ENCODE results near the gene FNDC10.

The FNDC10 gene

DNA sequence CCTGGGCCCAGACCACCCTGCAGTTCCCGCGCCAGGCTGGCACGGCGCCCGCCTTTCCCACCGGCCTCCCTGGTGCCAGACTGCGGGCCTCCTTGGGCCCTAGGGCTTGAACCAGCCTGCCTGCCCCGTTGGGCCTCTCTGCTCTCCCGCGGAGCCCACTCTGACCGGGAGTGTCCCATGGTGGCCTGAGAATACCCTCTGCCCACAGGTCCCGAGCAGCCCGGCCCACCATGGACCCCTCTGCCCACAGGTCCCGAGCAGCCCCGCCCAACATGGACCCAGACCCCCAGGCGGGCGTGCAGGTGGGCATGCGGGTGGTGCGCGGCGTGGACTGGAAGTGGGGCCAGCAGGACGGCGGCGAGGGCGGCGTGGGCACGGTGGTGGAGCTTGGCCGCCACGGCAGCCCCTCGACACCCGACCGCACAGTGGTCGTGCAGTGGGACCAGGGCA lies 23.3 kb upstream of the FNDC10 start:
- Mint-ChIP-seq H3K36me3 (ENCODE audit: low read depth) (no peaks in the 10 kb centered on the region), H3K27ac (no peak overlapping the region), H3K4me3 (no peak overlapping the region), H3K27me3 (ENCODE audit: low read depth) (no peaks in the 10 kb centered on the region), H3K9me3 (no peaks in the 10 kb centered on the region), H3K4me1 (ENCODE audit: low read depth) (no peaks in the 10 kb centered on the region)

DNA sequence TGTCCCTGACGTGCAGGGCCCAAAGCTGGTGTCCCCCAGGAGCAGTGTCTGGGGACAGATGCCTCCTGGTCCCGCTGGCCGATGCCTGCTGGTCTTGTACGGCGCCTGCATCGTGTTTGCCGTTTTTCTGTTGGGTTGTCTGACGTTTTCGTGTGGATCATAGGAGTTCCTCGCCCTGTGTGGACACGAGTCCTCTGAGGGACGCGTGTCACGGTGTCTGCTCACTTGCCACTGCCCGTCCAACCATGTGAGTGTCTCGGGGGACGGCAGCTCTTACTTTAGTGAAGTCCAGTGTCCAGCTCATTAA lies 22.8 kb upstream of the FNDC10 start:
- no peak overlapping the region for H3K27ac Mint-ChIP-seq
- H3K4me3 Mint-ChIP-seq = no peak overlapping the region
- peaks cover under 1% of the 10 kb centered on the region for H3K36me3 Mint-ChIP-seq (ENCODE audit: low read depth)
- peaks cover under 1% of the 10 kb centered on the region for H3K4me1 Mint-ChIP-seq (ENCODE audit: low read depth)
- H3K9me3 Mint-ChIP-seq = no peaks in the 10 kb centered on the region
- H3K27me3 Mint-ChIP-seq (ENCODE audit: low read depth) = no peaks in the 10 kb centered on the region

- Mint-ChIP-seq H3K36me3 (ENCODE audit: low read depth) (peaks cover 3% of the 10 kb centered on the region), H3K4me3 (no peak overlapping the region), H3K4me1 (ENCODE audit: low read depth) (peaks cover 2% of the 10 kb centered on the region), H3K27me3 (ENCODE audit: low read depth) (no peaks in the 10 kb centered on the region), H3K27ac (no peak overlapping the region), H3K9me3 (no peaks in the 10 kb centered on the region)
Measured at GRCh38 chr1:1622010-1622787, 22.3 kb upstream of the FNDC10 start.

DNA sequence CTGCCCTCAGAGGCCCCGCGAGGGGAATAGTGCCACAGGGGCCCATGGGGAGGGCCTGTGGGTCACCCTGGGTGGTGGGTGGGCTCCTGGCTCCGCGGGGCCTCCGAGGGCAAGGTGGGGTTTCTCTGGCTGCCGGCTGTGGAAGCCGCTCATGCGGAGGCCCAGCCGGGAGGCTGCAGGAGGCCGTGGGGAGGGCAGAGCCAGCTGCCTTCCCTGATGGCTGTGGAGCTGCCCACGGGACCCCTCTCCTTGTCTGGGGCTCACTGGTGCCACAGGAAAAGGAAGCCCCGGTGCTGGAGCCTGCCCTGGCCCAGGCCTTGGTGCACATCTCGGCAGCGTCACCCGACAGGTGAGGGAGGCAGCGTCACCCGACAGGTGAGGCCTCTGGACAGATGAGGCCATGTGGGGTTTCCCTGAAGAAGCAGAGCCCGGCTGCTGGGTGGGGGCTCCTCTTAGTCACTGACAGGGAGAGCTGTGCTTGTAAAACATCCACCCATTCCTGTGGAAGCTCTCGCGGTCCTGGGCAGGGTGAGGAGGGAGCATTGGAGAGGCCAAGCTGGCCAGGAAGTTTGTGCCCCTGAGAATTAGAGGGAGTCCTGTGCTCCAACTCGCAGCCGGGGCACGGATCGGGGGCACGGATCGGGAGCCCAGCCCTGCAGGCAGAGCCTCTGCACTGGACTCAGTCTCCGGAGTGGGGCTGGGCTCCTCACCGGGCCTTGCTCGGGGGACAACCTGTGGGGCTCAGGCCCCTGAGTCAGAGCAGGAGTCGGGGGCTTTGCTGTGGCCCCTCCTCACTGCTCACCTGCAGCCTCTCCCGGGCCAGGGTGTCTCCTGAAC lies 21.5 kb upstream of the FNDC10 start:
- Mint-ChIP-seq H3K36me3 (ENCODE audit: low read depth) (peaks cover 3% of the 10 kb centered on the region), H3K27ac (no peak overlapping the region), H3K4me1 (ENCODE audit: low read depth) (peaks cover 2% of the 10 kb centered on the region), H3K4me3 (no peak overlapping the region), H3K27me3 (ENCODE audit: low read depth) (no peaks in the 10 kb centered on the region), H3K9me3 (no peaks in the 10 kb centered on the region)

DNA sequence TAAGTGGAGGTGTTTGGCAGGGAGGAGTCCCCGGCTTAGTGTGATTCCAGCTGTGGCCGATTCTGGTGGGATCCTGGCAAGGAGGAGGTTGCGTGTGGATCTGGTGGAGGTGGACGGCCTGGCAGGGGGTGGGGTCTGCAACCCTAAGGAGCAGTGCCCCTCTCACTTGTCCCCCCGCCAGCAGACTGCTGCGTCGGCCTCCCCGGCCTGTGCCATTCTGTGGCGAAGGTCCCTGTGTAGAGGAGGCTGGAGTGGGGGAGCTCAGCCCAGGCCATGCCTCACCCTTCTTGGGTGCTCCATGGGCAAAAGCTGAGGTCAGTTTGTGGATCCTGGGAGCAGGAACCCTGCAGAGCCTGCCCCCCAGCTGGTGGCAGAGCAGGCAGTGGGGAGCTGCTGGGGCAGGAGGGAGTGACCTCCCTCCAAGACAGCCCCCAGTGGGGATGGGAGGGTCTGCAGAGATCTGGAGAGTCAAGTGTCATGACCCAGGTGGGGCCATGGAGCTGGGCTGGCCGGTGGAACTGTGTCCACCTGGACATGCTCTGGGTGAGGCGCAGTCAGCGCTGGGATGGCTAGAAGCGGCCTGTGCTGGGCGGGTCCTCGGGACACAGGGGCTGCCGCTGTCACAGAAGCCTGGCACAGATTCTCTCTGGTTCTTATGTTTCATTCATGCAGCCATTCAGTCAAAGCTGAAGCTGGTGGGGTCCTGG lies 20.7 kb upstream of the FNDC10 start:
- H3K4me1 Mint-ChIP-seq (ENCODE audit: low read depth) = peaks cover 2% of the 10 kb centered on the region
- no peaks in the 10 kb centered on the region for H3K9me3 Mint-ChIP-seq
- H3K27ac Mint-ChIP-seq = no peak overlapping the region
- H3K36me3 Mint-ChIP-seq (ENCODE audit: low read depth) = peaks cover 3% of the 10 kb centered on the region
- H3K27me3 Mint-ChIP-seq (ENCODE audit: low read depth) = no peaks in the 10 kb centered on the region
- H3K4me3 Mint-ChIP-seq = no peak overlapping the region

GRCh38 chr1:1619917-1620361 lies 20.0 kb upstream of the FNDC10 start:
- Mint-ChIP-seq H3K27me3 (ENCODE audit: low read depth) (no peaks in the 10 kb centered on the region), H3K9me3 (no peaks in the 10 kb centered on the region), H3K36me3 (ENCODE audit: low read depth) (peaks cover 3% of the 10 kb centered on the region), H3K27ac (no peak overlapping the region), H3K4me3 (no peak overlapping the region), H3K4me1 (ENCODE audit: low read depth) (peaks cover 3% of the 10 kb centered on the region)

DNA sequence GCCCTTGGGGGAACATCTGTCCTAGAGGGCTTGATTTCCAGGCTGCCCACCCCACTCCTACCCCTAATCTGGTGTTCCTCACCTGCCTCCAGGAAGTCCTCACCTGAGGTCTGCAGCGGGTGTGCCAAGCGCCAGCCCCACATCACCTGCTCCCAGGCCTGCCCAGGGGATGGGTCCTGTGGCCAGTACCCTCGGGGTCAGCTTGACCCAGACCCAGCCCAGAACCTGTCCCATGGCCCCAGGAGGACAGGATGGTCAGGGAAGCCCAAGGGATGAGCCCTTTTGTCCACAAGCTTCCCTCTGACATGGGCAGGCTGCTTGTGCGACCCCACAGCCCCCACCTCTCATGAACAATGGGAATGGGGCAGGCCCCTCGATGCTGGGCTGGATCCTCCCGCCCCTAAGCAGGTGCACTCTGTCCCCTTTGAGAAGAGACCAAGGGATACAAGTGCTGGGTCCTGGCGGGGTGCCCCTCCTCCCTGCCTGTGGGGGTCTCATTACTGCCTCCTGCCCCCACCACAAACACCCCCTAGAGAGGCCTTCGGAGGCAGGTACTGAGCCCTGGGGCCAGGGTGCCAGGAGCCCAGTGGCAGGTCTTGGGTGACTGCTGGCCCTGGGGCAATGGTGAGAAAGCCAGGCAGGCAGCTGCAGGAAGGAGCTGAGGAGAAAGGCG lies 18.6 kb upstream of the FNDC10 start:
- Mint-ChIP-seq H3K9me3 (no peaks in the 10 kb centered on the region), H3K27me3 (ENCODE audit: low read depth) (no peaks in the 10 kb centered on the region), H3K4me1 (ENCODE audit: low read depth) (peaks cover 17% of the 10 kb centered on the region), H3K27ac (no peak overlapping the region), H3K36me3 (ENCODE audit: low read depth) (peaks cover 4% of the 10 kb centered on the region), H3K4me3 (no peak overlapping the region)

GRCh38 chr1:1617925-1618324 lies 18.0 kb upstream of the FNDC10 start:
- H3K27me3 Mint-ChIP-seq (ENCODE audit: low read depth) = no peaks in the 10 kb centered on the region
- peaks cover 5% of the 10 kb centered on the region for H3K36me3 Mint-ChIP-seq (ENCODE audit: low read depth)
- H3K4me1 Mint-ChIP-seq (ENCODE audit: low read depth) = peaks cover 19% of the 10 kb centered on the region
- H3K9me3 Mint-ChIP-seq = no peaks in the 10 kb centered on the region
- peak overlapping the region; percentile 79 for H3K4me3 Mint-ChIP-seq
- no peak overlapping the region for H3K27ac Mint-ChIP-seq

GRCh38 chr1:1617516-1617915 lies 17.6 kb upstream of the FNDC10 start:
- H3K4me1 Mint-ChIP-seq (ENCODE audit: low read depth) = peaks cover 19% of the 10 kb centered on the region
- H3K4me3 Mint-ChIP-seq = peak overlapping the region; percentile 79
- no peaks in the 10 kb centered on the region for H3K9me3 Mint-ChIP-seq
- no peaks in the 10 kb centered on the region for H3K27me3 Mint-ChIP-seq (ENCODE audit: low read depth)
- H3K36me3 Mint-ChIP-seq (ENCODE audit: low read depth) = peaks cover 5% of the 10 kb centered on the region
- H3K27ac Mint-ChIP-seq = no peak overlapping the region

- H3K27ac Mint-ChIP-seq = peak overlapping the region; percentile 77
- H3K4me3 Mint-ChIP-seq = peak overlapping the region; percentile 79
- H3K27me3 Mint-ChIP-seq (ENCODE audit: low read depth) = no peaks in the 10 kb centered on the region
- no peaks in the 10 kb centered on the region for H3K9me3 Mint-ChIP-seq
- H3K36me3 Mint-ChIP-seq (ENCODE audit: low read depth) = peaks cover 5% of the 10 kb centered on the region
- H3K4me1 Mint-ChIP-seq (ENCODE audit: low read depth) = peaks cover 19% of the 10 kb centered on the region
Measured at GRCh38 chr1:1616838-1617237, 16.9 kb upstream of the FNDC10 start.

DNA sequence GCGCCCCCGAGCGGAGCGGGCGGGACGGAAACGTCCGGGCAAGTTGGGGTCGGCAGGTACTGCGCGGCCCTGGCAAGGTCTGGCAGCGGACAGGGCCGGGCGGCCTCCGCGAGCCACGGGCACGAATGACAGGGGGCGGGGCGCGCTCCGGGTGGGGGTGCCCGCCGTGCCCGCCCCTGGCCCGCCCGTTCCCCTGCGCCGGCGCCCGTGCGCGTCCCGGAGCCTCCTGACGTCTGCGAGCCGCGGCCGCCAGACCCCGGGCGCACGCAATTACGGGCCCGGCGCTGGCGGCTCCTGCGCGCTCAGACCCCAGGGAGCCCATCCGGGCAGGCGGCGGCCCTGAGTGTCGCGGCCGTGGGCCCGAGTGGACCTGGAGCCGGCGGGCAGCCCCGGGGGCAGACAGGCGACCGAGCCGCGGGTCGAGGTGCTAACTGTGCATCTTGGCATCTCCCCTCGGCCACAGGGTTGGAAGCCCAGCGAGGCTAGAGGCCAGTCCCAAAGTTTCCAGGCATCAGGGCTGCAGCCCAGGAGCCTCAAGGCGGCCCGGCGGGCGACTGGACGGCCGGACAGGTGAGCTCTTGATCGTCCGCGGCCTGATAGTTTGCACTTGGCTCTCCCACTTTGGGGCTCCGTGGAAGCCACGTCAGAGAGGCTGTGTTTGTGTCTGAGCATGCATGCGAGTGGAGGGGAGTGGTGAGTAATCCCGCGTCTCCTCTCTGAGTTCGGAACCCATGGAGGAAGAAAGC lies 16.3 kb upstream of the FNDC10 start:
- peak overlapping the region; percentile 77 for H3K27ac Mint-ChIP-seq

GRCh38 chr1:1615256-1616044 lies 15.5 kb upstream of the FNDC10 start, which contains the start of gene MIB2:
Gene MIB2, plus strand, starts transcription at chr1:1615500. Its CDS starts 7,953 bp downstream, at chr1:1623453.
- Mint-ChIP-seq H3K27me3 (ENCODE audit: low read depth) (no peaks in the 10 kb centered on the region), H3K9me3 (no peaks in the 10 kb centered on the region), H3K4me3 (peak within 1 kb of the TSS; percentile 94), H3K36me3 (ENCODE audit: low read depth) (peaks cover 5% of the 10 kb centered on the region), H3K4me1 (ENCODE audit: low read depth) (peaks cover 19% of the 10 kb centered on the region), H3K27ac (peak within 1 kb of the TSS; percentile 93)

More for the DNA sequence above, 16.3 kb upstream of the FNDC10 start:
- no peaks in the 10 kb centered on the region for H3K9me3 Mint-ChIP-seq
- H3K4me3 Mint-ChIP-seq = peak overlapping the region; percentile 79
- peaks cover 19% of the 10 kb centered on the region for H3K4me1 Mint-ChIP-seq (ENCODE audit: low read depth)
- H3K36me3 Mint-ChIP-seq (ENCODE audit: low read depth) = peaks cover 5% of the 10 kb centered on the region
- H3K27me3 Mint-ChIP-seq (ENCODE audit: low read depth) = no peaks in the 10 kb centered on the region

- no peaks in the 10 kb centered on the region for H3K27me3 Mint-ChIP-seq (ENCODE audit: low read depth)
- peak overlapping the region; percentile 94 for H3K4me3 Mint-ChIP-seq
- H3K36me3 Mint-ChIP-seq (ENCODE audit: low read depth) = peaks cover 5% of the 10 kb centered on the region
- no peaks in the 10 kb centered on the region for H3K9me3 Mint-ChIP-seq
- H3K4me1 Mint-ChIP-seq (ENCODE audit: low read depth) = peaks cover 19% of the 10 kb centered on the region
- peak overlapping the region; percentile 93 for H3K27ac Mint-ChIP-seq
Measured at GRCh38 chr1:1614954-1615255, 15.0 kb upstream of the FNDC10 start.

All from T-helper 1 cell treated with Interleukin-12 subunit alpha and Interleukin-12 subunit beta and Interleukin-4 antibody, amounts not matched to agents 30 μg/mL and 1 μg/mL, for 36 hours (primary cell).